HL-60/S4 treated with phorbol 12-myristate 13-acetate at 8.2 ng/mL for 4 days and 3 days (cell line): ENCODE results near the gene MYO15B.

Experiments
- in situ Hi-C: fragments of 300-500 bp; cut with MboI; formaldehyde crosslinking; loops from 2 replicates; pipeline ENCODE4 v1.15.0; 2022; ENCODE audit warnings: low sequenced_read_pairs

Gene MYO15B

DNA sequence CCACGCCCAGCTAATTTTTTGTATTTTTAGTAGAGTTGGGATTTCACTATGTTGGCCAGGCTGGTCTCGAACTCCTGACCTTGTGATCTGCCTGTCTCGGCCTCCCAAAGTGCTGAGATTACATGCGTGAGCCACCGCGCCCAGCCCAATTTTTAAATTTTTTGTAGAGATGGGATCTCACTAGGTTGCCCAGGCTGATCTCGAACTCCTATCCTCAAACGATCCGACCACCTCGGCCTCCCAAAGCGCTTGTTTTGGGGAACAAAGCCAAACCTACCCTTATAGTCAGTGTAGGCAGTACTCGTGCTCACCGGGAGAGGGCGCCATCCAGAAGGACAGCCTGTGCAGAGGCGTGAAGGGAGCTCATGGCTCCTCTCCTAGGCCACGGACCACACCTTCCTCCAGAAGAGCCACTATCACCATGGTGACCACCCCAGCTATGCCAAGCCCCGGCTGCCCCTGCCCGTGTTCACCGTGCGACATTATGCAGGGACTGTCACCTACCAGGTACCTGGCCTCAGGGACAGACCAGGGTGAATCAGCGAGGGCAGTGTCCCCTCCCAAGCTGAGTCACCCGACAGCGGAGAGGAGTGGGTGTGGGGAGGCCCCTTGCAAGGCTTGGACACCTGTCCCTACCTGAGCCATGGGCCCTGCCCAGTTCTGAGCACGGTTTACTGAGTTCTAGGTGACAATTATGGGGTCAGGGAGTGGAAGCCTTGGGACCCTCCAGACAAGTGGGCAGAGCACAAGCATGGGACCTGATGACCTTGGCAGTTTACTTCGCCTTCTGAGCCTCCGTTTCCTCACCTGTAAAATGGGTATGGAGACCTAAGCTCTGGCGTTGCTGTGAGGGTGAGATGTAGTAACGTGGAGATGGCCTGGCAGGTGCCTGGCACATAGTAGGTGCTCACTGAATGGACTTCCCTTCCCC is 13.7 kb downstream of the MYO15B start:
- in situ Hi-C loops, result no loop called here

- in situ Hi-C loops, result no loop called here
These were observed 15.0 kb downstream of the MYO15B start for GRCh38 chr17:75602644-75603043.

- in situ Hi-C loops, result no loop called here
These were observed 15.5 kb downstream of the MYO15B start for GRCh38 chr17:75603123-75603522.

DNA sequence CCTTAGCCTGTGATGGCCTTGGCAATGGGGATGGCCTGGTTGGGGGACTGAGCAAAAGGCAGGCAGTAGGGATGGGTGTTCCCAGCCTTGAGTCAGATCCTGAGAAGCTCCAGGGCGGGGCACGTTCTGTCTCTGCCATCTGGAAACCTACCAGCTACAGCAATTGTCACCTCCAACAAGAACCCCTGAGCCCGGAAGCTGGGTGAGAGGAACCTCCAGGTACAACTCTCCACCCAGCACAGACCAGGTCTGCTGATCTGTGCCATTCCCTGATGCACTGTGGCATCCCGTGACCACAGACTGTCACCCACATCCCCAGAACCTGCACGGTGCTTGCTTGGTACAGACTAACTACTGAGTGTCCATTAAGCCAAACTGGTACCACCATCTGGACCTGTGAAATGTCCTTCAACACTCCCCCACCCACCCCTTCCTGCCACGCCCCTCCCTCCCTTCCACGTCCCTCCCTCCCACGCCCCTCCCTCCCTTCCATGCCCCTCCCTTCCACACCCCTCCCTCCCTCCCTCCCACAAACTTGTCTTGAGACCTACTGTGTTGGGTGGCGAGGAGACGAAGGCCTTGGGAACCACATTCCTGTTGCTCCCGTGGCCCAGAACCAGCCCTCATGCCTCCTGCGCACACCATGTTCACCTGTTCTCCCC is 16.6 kb downstream of the MYO15B start:
- in situ Hi-C loops, result no loop called here

DNA sequence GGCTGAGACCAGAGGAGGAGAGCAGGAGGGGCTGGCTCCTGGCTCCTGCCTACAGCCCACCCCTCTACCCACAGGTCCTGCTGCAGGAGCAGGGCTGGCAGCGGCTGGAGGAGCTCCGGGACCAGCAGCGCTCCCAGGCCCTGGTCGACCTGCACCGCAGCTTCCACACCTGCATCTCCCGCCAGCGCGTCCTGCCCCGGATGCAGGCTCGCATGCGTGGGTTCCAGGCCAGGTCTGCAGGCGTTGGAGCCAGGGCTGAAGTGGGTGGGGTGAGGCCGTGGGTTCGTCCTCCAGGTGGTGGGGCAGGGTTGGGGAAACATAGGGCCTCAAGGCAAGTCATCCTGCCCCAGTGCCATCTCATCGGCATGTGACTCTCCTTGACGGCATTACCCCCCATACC is 18.2 kb downstream of the MYO15B start:
- in situ Hi-C loops, result no loop called here

GRCh38 chr17:75607086-75607485 is 19.5 kb downstream of the MYO15B start:
- in situ Hi-C loops, result no loop called here

DNA sequence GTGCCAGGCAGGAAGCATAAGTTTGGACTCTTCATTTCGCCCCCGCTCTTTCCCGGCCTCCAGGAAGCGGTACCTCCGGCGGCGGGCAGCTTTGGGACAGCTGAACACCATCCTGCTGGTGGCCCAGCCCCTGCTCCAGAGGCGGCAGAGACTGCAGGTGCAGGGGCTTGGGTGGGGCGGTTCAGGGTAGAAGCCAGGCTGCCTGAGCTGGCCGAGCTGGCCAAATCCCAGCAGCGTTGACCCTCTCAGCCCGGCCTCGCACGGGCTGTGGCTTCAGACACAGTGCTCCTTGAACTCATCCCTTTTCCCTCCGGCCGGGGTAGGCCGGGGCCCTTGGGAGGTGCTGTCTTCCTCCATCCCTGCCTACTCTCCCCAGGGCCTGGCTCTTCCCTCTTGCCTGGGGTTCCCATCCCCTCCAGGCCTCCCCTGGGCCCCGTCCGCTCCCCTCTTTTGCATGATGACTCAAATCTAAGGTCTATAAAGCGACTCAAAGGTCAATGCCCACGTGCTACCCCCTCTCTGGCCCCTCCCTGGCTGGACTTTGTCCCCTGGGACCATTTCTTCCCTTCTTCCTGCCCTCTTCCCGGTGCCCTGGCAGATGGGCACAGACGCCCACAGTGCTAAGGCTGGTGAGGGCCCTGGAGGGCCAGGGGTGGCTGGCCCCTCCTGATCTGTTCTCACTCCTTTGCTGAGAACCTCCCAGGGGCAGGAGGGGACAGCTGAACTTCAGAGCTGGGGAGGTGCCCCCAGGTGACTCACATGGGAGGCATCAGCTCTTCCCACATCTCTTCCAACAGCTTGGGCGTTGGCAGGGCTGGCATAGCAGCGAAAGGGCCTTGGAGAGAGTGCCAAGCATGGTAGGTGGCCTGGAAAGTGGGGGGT is 22.7 kb downstream of the MYO15B start:
- in situ Hi-C loops, result no loop called here

DNA sequence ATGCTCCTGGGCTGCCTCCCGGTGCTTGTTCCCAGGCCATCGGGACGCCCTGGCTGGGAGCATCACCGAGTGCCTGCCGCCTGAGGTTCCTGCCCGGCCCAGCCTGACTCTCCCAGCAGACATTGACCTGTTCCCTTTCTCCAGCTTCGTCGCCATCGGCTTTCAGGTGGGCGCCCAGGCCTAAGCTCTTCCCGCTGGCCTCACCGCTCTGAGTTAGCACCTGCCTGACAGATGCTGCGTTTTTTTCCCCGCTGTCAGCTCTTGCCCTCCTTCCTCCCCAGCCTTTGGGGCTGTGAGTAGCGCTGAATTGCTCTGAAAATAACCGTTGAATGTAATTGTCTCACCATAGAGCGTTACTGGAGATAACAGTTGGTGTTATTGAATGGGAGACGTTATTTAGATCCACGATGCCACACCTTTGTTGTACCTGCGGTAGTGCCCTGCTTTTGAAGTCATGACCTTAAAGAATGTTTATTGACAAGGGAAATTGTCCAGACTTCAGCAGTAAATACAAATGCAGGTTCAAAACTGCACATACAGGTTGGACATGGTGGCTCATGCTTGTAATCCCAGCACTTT is 24.3 kb downstream of the MYO15B start:
- in situ Hi-C loops, result no loop called here

- in situ Hi-C loops, result no loop called here
These were observed 25.5 kb downstream of the MYO15B start for GRCh38 chr17:75612906-75613626.

GRCh38 chr17:75614006-75614405 is 26.4 kb downstream of the MYO15B start:
- in situ Hi-C loops, result no loop called here

DNA sequence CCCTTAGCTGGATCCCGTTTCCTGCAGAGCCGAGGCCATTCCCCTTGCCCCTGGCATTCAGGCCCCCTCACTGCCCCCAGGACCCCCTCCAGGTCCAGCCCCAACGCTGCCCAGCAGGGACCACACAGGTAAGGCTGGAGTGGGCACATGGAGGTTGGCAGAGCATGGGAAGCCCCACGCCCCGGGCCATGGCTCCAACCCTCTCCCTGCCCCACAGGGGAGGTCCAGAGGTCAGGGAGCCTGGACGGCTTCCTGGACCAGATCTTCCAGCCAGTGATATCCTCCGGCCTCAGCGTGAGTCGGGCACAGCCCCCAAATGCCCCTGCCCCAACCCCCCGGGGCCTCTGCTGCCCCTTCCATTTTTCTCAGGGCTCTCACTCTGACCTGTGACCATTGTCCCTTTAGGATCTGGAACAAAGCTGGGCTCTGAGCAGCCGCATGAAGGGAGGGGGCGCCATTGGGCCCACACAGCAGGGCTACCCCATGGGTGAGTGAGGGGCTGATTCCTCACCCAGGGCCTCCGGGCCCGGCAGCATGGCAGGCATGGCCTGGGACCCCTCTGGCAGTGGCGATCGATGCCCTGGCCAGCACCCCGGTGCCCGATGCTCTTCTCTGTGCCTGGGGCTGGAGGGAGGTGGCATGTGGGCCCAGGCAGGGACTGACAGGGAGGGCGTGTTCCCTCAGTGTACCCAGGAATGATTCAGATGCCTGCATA is 27.1 kb downstream of the MYO15B start:
- in situ Hi-C loops, result no loop called here

GRCh38 chr17:75615301-75615700 is 27.7 kb downstream of the MYO15B start:
- in situ Hi-C loops, result no loop called here

GRCh38 chr17:75616521-75617122 is 29.0 kb downstream of the MYO15B start:
- in situ Hi-C loops, result no loop called here

DNA sequence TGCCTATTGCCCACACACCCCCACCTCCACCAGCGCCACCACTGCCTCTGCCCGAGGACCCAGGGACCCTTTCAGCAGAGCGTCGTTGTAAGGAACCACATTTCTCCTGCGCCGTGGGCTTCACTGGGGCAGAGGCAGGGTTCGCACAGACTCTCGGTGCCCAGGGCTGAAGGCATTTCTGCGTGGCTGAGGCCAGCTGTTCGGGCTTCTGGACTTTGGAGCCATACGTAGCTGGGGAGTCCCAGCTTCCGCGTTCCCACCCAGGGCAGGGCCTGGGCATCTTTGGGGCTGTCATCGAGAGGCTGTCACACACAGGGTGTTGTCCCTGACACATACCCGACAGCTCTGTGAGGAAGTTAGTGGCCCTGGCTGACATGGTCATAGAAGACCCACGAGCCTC is 29.6 kb downstream of the MYO15B start:
- in situ Hi-C loops, result no loop called here

GRCh38 chr17:75617675-75618074 is 30.1 kb downstream of the MYO15B start:
- in situ Hi-C loops, result no loop called here

DNA sequence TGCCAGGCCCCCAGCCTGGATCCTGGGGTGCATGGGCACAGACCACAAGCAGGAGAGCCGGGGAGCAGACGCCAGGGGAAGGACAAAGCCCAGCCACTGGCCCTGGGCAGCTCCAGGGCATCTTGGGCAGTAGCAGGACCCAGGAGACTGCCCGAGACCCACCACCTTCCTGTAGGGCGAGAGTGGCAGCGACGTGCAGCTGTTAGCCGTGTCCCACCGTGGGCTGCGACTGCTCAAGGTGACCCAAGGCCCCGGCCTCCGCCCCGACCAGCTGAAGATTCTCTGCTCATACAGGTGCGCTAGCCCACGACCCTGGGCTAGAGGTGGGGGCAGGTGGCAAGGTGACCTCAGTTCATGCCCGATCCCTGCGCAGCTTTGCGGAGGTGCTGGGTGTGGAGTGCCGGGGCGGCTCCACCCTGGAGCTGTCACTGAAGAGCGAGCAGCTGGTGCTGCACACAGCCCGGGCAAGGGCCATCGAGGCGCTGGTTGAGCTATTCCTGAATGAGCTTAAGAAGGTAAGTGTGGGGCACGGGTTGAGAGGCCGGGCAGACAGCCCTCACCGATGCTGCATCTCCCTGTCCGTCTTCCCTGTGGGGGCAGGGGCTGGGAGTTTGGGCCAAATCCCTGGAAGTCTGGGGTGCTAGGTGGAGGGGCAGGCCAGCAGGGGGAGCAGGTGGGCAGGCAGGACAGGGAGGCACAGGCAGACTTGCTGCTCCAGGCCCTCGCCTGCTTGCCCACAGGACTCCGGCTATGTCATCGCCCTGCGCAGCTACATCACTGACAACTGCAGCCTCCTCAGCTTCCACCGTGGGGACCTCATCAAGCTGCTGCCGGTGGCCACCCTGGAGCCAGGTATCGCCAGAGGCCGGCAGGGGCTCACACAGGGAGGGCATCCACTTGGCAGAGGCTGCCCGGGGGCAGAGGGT is 32.2 kb downstream of the MYO15B start:
- in situ Hi-C loops, result no loop called here

- in situ Hi-C loops, result no loop called here
These were observed 33.9 kb downstream of the MYO15B start for GRCh38 chr17:75621489-75621888.

- in situ Hi-C loops, result no loop called here
These were observed 34.5 kb downstream of the MYO15B start for GRCh38 chr17:75622076-75622475.
